Cerebellar cortex (tissue), 1 donor: ENCODE measurements around the gene GPR85.
"Not testable (repeated sequence)": the region's sequence is repeated elsewhere in the genome, so short reads cannot be mapped to it uniquely, and the experiment has no call there.

Source experiments
- DNase-seq: peaks from one replicate; pipeline ENCODE4 v3.0.0-alpha.2; 2015; ENCODE audit warnings: low spot score

The GPR85 gene

GRCh38 chr7:113084496-113085172, 2.0 kb downstream of the GPR85 start:
- peak; percentile 46 for DNase-seq

- peak; percentile 46 for DNase-seq
Observed at GRCh38 chr7:113083816-113084495, 2.7 kb downstream of the GPR85 start.

GRCh38 chr7:113083132-113083815, 3.4 kb downstream of the GPR85 start:
- peak; percentile 72 for DNase-seq

DNA sequence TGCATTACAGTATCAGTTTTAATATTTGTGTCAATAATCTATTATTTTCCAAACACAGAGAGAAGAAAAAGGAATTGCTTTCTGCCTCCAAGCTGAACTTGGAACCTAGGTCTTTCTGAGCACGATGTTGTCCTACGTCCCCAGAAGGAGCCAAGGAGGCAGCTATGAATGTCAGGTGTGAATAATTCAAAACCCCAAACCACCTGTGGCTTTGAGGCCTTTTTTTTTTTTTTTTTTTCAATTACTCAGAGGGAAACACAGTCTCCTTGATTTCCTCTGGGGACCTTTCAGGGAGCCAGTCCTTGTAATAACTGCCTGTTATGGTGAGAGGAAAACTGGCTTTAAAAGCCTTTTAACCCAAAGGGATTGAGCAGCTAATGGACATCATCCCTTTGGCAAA, 8.3 kb downstream of the GPR85 start:
- no peak for DNase-seq

DNA sequence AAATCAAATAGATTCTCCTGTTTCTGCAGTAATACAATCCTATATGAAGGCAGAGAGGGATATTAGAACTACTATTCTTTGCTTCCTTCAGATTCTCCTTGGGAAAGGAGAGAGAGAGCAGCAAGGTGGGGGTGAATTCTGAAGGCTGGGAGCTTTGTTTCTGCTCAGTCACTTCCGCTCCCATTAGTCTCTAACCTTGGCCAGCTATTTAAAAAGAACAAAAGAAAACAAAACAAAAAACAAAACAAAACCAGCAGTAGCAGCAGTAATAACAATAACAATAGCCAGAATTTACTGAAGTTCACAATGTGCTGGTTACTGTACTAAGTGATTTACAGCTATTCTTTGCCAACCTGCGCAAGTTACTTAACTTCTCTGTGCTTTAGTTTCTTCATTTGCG, 9.9 kb downstream of the GPR85 start:
- no peak for DNase-seq

GRCh38 chr7:113071465-113071864, 15.2 kb downstream of the GPR85 start:
- DNase-seq: no peak

DNA sequence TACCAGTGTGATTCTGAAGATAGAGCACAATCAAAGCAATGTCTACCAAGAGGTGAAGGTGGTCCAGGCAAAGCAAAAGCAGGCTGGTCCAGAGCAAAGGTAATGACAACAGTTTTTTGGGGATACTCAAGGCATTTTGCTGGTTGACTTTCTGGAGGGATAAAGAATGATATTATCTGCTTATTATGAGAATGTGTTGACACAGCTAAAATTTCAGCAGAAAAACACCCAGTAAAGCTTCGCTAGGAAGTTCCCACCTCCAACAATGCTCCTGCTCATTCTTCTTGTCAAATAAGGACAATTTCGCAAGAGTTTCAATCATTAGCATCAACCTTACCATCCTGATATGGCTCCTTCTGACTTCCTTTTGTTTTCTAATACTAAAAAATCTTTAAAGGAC, 24.1 kb downstream of the GPR85 start:
- no peak for DNase-seq

- DNase-seq: no peak
Observed at GRCh38 chr7:113060100-113060499, 26.5 kb downstream of the GPR85 start.

DNA sequence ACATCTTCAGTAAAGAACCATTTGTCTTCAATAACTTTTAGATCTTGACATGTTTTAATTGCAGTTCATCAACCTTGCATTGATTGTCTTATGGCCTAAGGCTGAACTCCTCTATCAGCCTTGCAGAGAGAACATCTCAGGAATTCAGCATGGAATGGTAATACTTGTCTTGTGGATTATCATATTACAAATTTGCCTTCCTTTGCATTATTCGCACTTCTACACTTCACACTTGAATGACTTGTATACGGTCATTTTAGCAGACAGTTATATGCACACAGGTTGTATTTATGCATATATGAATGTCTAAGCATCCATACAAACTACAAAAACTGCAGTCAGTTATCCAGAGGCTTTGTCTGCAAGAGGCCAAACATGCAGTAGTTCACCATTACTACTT, 31.7 kb downstream of the GPR85 start:
- DNase-seq: no peak

DNA sequence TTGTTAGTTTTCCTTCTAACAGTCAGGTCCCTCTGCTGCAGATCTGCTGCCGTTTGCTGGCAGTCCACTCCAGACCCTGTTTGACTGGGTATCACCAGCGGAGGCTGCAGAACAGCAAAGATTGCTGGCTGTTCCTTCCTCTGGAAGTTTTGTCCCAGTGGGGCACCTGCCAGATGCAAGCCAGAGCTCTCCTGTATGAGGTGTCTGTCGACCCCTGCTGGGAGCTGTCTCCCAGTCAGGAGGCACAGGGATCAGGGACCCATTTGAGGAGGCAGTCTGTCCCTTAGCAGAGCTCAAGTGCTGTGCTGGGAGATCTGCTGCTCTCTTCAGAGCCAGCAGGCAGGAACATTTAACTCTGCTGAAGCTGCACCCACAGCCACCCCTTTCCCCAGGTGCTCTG, 32.4 kb downstream of the GPR85 start:
- not testable (repeated sequence) for DNase-seq

DNA sequence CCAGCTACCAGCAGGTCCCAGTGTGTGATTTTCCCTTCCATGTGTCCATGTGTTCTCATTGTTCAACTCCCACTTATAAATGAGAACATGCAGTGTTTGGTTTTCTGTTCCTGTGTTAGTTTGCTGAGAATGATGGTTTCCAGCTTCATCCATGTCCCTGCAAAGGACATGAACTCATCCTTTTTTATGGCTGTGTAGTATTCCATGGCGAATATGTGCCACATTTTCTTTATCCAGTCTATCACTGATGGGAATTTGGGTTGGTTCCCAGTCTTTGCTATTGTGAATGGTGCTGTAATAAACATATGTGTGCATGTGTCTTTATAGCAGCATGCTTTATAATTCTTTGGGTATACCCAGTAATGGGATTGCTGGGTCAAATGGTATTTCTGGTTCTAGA, 37.4 kb downstream of the GPR85 start:
- not testable (repeated sequence) for DNase-seq

DNA sequence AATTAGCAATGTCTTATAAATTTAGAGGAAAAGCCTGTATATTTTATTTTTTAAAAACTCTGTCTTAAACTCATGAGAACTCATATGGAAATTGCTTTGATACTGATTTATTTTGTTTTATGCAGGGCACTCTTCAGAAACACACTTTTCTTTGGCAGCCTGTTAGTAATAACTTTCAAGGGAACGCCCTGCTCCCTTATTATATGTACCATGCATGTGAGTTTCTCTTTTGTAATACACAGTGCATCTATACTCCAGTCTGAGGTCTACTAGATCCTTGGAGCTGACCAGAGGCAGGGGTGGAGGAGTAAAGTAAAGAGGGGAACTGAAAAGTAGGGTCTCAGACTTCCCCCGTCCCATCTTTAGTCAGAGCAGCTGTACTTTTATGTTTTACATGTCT, 40.2 kb downstream of the GPR85 start:
- no peak for DNase-seq

DNA sequence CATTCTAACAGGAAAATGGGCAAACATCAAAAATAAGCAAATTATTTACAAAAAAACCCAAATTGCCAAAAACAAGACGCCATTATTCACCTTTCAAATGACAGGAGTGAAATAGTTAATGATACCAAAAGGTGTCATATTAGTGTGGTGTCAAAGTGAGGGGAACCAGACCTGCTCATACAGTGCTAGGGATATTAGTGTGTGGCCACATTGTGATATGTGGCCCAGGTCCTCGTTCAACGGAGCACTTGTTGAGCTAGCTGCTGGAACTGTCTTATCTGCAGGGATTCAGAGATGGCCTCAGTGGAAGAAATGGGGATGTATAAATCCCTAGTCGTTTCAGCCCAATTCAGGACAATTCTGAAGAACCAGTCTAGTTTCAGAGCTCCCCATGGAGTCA, 41.2 kb downstream of the GPR85 start:
- DNase-seq: no peak

DNA sequence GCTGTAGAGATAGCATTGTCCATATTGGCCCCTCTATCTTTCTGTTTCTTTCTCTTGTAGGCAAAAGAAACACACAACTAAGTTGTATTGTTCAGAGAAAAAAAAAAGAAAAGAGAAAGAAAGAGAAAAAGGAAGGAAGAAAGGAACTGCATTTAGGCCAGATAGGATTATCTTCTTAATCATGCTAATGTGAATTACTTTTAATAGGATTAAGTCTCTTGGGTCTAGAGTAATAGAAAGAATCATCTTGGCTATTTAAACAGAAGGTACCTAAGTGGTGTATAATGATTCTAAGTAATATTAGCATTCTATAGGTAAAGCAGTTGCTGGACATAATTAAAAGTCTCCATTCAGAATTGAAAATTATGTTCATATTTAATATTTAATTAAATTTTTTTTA, 42.2 kb downstream of the GPR85 start:
- DNase-seq: no peak

DNA sequence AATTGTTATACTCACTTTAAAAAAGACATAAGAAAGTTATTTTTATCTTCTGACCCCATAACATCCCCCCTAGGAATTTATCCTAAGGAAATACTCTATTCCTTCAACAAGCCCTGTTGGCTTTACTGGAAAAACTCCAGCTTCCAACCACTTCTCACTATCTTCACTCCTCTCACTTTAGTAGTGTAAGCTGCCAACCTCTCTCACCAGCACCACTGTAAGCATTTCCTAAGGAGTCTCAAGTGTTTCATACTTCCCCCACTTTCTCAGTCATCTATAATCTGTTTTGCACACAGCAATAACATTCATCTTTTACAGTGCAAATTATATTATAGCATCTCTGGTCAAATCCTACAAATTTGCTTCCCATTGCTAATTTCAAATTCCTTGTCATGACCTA, 45.8 kb downstream of the GPR85 start:
- no peak for DNase-seq

DNA sequence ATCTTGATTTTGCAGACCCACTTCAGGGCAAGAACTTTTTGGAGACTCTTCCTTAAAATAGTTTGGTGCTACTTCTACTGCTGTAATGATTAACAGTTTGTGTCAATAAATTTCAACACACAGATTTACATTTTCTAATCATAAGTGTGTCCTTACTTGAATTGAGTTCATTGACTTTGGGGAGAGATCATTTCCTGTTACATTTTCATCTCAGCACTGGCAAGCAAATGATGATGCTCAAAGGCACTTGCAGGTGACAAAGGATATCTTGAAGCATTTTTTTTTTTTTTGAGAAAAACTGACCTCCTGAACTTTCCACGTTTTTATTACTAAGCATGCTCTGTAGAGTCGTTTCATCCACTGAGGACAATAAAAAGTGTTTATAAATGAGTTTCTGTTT, 52.7 kb downstream of the GPR85 start:
- DNase-seq: no peak
